HEK293 (cell line): ENCODE measurements around the gene PYGM.

Source experiments
- CTCF ChIP-seq: fragments of 450-650 bp; formaldehyde crosslinking; IDR thresholded peaks from 2 replicates; pipeline ENCODE4 v1.5.1; 2016; ENCODE audit warnings: missing biosample characterization, missing genetic modification characterization
- GLI2 ChIP-seq: fragments of 450-650 bp; formaldehyde crosslinking; IDR thresholded peaks from 2 replicates; pipeline ENCODE4; 2017; ENCODE audit warnings: missing biosample characterization, missing genetic modification characterization, low read depth, borderline replicate concordance
- KLF16 ChIP-seq: fragments of 450-650 bp; formaldehyde crosslinking; IDR thresholded peaks from 2 replicates; pipeline ENCODE4 v1.5.1; 2017; ENCODE audit warnings: missing biosample characterization, missing genetic modification characterization
- PRDM1 ChIP-seq: fragments of 450-650 bp; formaldehyde crosslinking; IDR thresholded peaks from 2 replicates; pipeline ENCODE4; 2016; ENCODE audit warnings: missing biosample characterization, missing genetic modification characterization
- TCF7L2 ChIP-seq: IDR thresholded peaks from 2 replicates; pipeline ENCODE4 v1.6.1; 2011; ENCODE audit warnings: low read depth, mild to moderate bottlenecking, inconsistent platforms, low read length, moderate library complexity, borderline replicate concordance
- YY1 ChIP-seq: fragments of 450-650 bp; formaldehyde crosslinking; IDR thresholded peaks from 2 replicates; pipeline ENCODE4 v1.5.1; 2018; ENCODE audit warnings: missing biosample characterization, missing genetic modification characterization
- ZBTB49 ChIP-seq: fragments of 450-650 bp; formaldehyde crosslinking; IDR thresholded peaks from 2 replicates; pipeline ENCODE4 v1.5.1; 2016; ENCODE audit warnings: missing biosample characterization, missing genetic modification characterization, low read depth
- ZNF184 ChIP-seq: fragments of 450-650 bp; IDR thresholded peaks from 2 replicates; pipeline ENCODE4 v1.5.1; 2018; ENCODE audit warnings: missing biosample characterization, mild to moderate bottlenecking, missing genetic modification characterization
- ZNF19 ChIP-seq: fragments of 450-650 bp; formaldehyde crosslinking; IDR thresholded peaks from 2 replicates; pipeline ENCODE4; 2016; ENCODE audit warnings: missing biosample characterization, missing genetic modification characterization, low read depth
- ZNF221 ChIP-seq: fragments of 450-650 bp; formaldehyde crosslinking; IDR thresholded peaks from 2 replicates; pipeline ENCODE4 v1.5.1; 2017; ENCODE audit warnings: missing biosample characterization, missing genetic modification characterization, borderline replicate concordance
- ZNF274 ChIP-seq, 2 experiments: fragments of 200-500 bp in 1 of 2; fragments of 450-650 bp in 1 of 2; sonication (Bioruptor generic) in 1 of 2; formaldehyde crosslinking in 1 of 2; IDR thresholded peaks; 2 replicates each; pipeline versions ENCODE4 v1.5.1 to v1.6.1; 2014 to 2016; ENCODE audit warnings: borderline replicate concordance in 1 of 2, inconsistent platforms in 1 of 2, low read length in 1 of 2, missing biosample characterization in 1 of 2, missing genetic modification characterization in 1 of 2
- ZNF776 ChIP-seq: fragments of 450-650 bp; formaldehyde crosslinking; IDR thresholded peaks from 2 replicates; pipeline ENCODE4 v1.5.0; 2017; ENCODE audit warnings: missing biosample characterization, missing genetic modification characterization, borderline replicate concordance
- ZNF792 ChIP-seq: fragments of 450-650 bp; formaldehyde crosslinking; IDR thresholded peaks from 2 replicates; pipeline ENCODE4 v1.5.1; 2016; ENCODE audit warnings: missing biosample characterization, missing genetic modification characterization
- TF ChIP-seq, protein P1 (sequence below): fragments of 450-650 bp; formaldehyde crosslinking; IDR thresholded peaks from 2 replicates; pipeline ENCODE4 v1.5.1; 2016; ENCODE audit warnings: missing biosample characterization, missing genetic modification characterization

GRCh38 chr11:64802370-64803157 lies 42.8 kb upstream of the PYGM start:
- no peak for TF ChIP-seq ZNF274 (IDR thresholded peaks at IDR 0.05; ENCODE audit: low read length)
- no peak for TF ChIP-seq ZNF274 (tag by site-specific recombination; IDR thresholded peaks at IDR 0.05; ENCODE audit: borderline replicate concordance)
- no peak for TF ChIP-seq ZNF792 (tag by site-specific recombination)
- no peak for TF ChIP-seq ZBTB49 (tag by site-specific recombination)
- TF ChIP-seq CTCF (tag by site-specific recombination): no peak
- TF ChIP-seq GLI2 (tag by site-specific recombination): no peak
- TF ChIP-seq PRDM1 (tag by site-specific recombination): no peak
- no peak for TF ChIP-seq ZNF776
- no peak for TF ChIP-seq YY1 (tag by site-specific recombination)
- no peak for TF ChIP-seq ZNF184
- no peak for TF ChIP-seq TCF7L2
- TF ChIP-seq KLF16: no peak
- TF ChIP-seq ZNF221 (tag by site-specific recombination): no peak
- TF ChIP-seq, protein P1, sequence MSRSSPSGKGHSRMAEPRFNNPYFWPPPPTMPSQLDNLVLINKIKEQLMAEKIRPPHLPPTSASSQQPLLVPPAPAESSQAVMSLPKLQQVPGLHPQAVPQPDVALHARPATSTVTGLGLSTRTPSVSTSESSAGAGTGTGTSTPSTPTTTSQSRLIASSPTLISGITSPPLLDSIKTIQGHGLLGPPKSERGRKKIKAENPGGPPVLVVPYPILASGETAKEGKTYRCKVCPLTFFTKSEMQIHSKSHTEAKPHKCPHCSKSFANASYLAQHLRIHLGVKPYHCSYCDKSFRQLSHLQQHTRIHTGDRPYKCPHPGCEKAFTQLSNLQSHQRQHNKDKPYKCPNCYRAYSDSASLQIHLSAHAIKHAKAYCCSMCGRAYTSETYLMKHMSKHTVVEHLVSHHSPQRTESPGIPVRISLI (tag by site-specific recombination): no peak
- no peak for TF ChIP-seq ZNF19 (tag by site-specific recombination)
